Mesendoderm (in vitro differentiated cells): ENCODE data around the gene TFDP2.
A peak's percentile ranks its signal among the peaks of the same experiment; 100 is the strongest.

Source experiments
- DNase-seq: peaks from one replicate; pipeline ENCODE4 v3.0.0; 2013
- H2AK5ac ChIP-seq: 2 replicates; pipeline ENCODE4 v1.6.1; 2013; ENCODE audit warnings: low read length, inconsistent platforms
- H2BK120ac ChIP-seq: 2 replicates; pipeline ENCODE4 v1.6.1; 2013; ENCODE audit warnings: low read depth, mild to moderate bottlenecking, low read length, moderate library complexity, mixed read lengths
- H2BK15ac ChIP-seq: replicated peaks from 2 replicates; pipeline ENCODE4 v1.6.1; 2013; ENCODE audit warnings: low read depth, mild to moderate bottlenecking, moderate library complexity
- H2BK5ac ChIP-seq: 2 replicates; pipeline ENCODE4 v1.6.1; 2013; ENCODE audit warnings: low read length, inconsistent platforms
- H3K18ac ChIP-seq: 2 replicates; pipeline ENCODE4 v1.6.1; 2013; ENCODE audit warnings: mild to moderate bottlenecking, low read length, mixed read lengths
- H3K23ac ChIP-seq: one replicate; pipeline ENCODE4 v1.6.1; 2013; ENCODE audit warnings: low read length
- H3K27ac ChIP-seq: 2 replicates; pipeline ENCODE4 v1.5.1; 2013; ENCODE audit warnings: low read depth, mild to moderate bottlenecking, inconsistent platforms, low read length, moderate library complexity
- H3K27me3 ChIP-seq: 2 replicates; pipeline ENCODE4 v1.6.1; 2013; ENCODE audit warnings: low read length, control low read depth, mild to moderate bottlenecking, inconsistent platforms; ENCODE audit not compliant: insufficient read depth, poor library complexity
- H3K36me3 ChIP-seq: 2 replicates; pipeline ENCODE4 v1.6.1; 2013; ENCODE audit warnings: low read length, inconsistent platforms; ENCODE audit not compliant: control insufficient read depth, insufficient read depth
- H3K4ac ChIP-seq: one replicate; pipeline ENCODE4 v1.6.1; 2013; ENCODE audit warnings: low read depth, mild to moderate bottlenecking, low read length, moderate library complexity
- H3K4me1 ChIP-seq: 2 replicates; pipeline ENCODE4 v1.6.1; 2013; ENCODE audit warnings: low read depth, low read length, inconsistent platforms; ENCODE audit not compliant: control insufficient read depth
- H3K4me2 ChIP-seq: 2 replicates; pipeline ENCODE4 v1.6.1; 2013; ENCODE audit warnings: low read length
- H3K4me3 ChIP-seq: 2 replicates; pipeline ENCODE4 v1.5.1; 2013; ENCODE audit warnings: mild to moderate bottlenecking, low read length
- H3K56ac ChIP-seq: one replicate; pipeline ENCODE4 v1.6.1; 2013; ENCODE audit warnings: low read length
- H3K79me1 ChIP-seq: 2 replicates; pipeline ENCODE4 v1.6.1; 2013; ENCODE audit warnings: low read length, inconsistent platforms
- H3K79me2 ChIP-seq: 2 replicates; pipeline ENCODE4 v1.6.1; 2013; ENCODE audit warnings: mild to moderate bottlenecking, low read length; ENCODE audit not compliant: control insufficient read depth, insufficient read depth
- H3K9ac ChIP-seq: 2 replicates; pipeline ENCODE4 v1.6.1; 2013; ENCODE audit warnings: low read length, inconsistent platforms
- H4K5ac ChIP-seq: one replicate; pipeline ENCODE4 v1.6.1; 2013; ENCODE audit warnings: low read length
- H4K8ac ChIP-seq: one replicate; pipeline ENCODE4 v1.6.1; 2013; ENCODE audit warnings: low read depth, mild to moderate bottlenecking, control low read depth, low read length, moderate library complexity
- WGBS: extraction: QIAGEN DNeasy Blood & Tissue Kit; methylation state at CpG from one replicate; pipeline ENCODE4 v1.1.7; 2013; ENCODE audit warnings: low lambda C conversion rate, missing lambda C conversion rate; ENCODE audit not compliant: insufficient coverage; ENCODE audit errors: extremely low coverage; 5-methylcytosine and 5-hydroxymethylcytosine counted together

TFDP2 gene

DNA sequence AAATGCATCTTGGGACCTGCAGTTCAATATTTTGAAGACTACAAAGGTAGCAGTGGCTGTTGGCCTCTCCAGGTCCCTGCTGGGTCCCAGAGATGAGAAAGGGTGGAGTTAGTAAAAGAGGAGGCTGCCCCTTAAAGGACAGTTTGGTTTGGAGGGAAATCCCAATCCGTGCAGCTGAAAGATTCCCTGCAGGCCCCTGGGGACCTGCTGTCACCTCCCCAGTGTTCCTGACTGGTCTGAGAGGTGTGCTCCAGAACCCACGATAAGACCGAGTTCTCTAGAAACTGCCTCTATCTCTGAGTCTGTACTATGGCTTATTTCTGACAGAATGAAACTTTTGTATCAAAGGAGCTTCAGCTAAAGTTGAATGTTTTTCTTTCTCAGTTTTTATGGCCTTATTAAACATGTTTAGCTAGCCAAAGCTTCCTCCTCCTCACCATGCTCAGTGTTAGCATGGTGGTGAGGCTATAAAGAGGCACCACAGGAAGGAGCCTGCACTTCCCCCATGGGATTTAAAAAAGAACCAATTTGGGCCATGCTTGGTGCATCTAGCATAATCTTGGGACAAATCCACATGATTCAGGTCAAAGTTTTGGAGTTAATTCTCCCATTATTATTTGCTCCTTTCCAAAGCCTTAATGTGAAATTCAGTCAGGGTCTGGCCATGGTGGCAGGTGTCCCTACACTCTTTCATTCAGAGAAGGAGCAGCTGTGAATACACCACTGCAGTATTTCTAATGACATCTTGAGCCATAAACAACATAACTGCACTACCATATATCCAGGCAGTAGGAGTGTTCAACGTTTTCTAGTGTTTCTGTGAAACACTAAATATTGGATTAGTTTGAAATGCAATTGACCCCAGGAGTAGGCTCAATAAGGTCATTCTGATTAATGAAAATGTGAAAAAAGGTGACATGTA is 198.5 kb downstream of the TFDP2 start:
- H3K4me3 ChIP-seq = no peak overlapping the region
- H3K36me3 ChIP-seq = no peaks in the 10 kb centered on the region
- no peaks in the 10 kb centered on the region for H3K79me1 ChIP-seq
- H3K56ac ChIP-seq = no peak overlapping the region
- no peak overlapping the region for H3K4ac ChIP-seq
- H2BK5ac ChIP-seq = no peak overlapping the region
- DNase-seq = no peak
- H3K4me1 ChIP-seq = no peaks in the 10 kb centered on the region
- H3K27ac ChIP-seq = no peak overlapping the region
- H2BK120ac ChIP-seq = no peak overlapping the region
- no peaks in the 10 kb centered on the region for H3K79me2 ChIP-seq
- H3K23ac ChIP-seq = no peak overlapping the region
- WGBS = no CpG with 5 or more reads among the region's 4 CpGs
- no peak overlapping the region for H2AK5ac ChIP-seq
- no peak overlapping the region for H2BK15ac ChIP-seq
- no peak overlapping the region for H4K5ac ChIP-seq
- H4K8ac ChIP-seq = no peak overlapping the region
- no peak overlapping the region for H3K18ac ChIP-seq
- H3K27me3 ChIP-seq = no peaks in the 10 kb centered on the region
- no peak overlapping the region for H3K9ac ChIP-seq
- no peak overlapping the region for H3K4me2 ChIP-seq

DNA sequence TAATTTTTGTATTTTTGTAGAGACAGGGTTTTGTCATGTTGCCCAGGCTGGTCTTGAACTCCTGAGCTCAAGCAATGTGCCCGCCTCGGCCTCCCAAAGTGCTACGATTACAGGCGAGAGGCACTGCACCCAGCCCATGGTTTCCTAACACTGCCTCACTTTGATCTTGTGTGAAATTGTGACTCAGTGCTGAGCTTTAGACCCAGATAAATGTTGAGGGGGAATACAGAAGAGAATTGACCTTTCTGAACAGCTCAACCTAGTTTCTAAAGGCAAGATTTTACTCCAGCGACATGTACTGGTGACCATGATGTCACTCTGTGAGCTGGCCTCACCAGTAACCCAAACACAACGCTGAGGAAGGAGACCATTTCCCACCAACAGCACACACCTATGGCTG is 199.4 kb downstream of the TFDP2 start:
- Histone ChIP-seq H3K4me3 (no peak overlapping the region), H3K23ac (no peak overlapping the region), H4K5ac (no peak overlapping the region), H3K4ac (no peak overlapping the region), H3K79me1 (no peaks in the 10 kb centered on the region), H2BK15ac (no peak overlapping the region), H3K9ac (no peak overlapping the region), H2BK120ac (no peak overlapping the region), H2AK5ac (no peak overlapping the region), H3K56ac (no peak overlapping the region), H3K27me3 (no peaks in the 10 kb centered on the region), H3K79me2 (no peaks in the 10 kb centered on the region), H3K4me1 (no peaks in the 10 kb centered on the region), H3K27ac (no peak overlapping the region), H3K36me3 (no peaks in the 10 kb centered on the region), H4K8ac (no peak overlapping the region), H3K18ac (no peak overlapping the region), H2BK5ac (no peak overlapping the region), H3K4me2 (no peak overlapping the region)
- no CpG with 5 or more reads among the region's 6 CpGs for WGBS
- no peak for DNase-seq

- no peak overlapping the region for H2BK15ac ChIP-seq
- H3K4me1 ChIP-seq = no peaks in the 10 kb centered on the region
- H3K79me2 ChIP-seq = no peaks in the 10 kb centered on the region
- no peak for DNase-seq
- H3K27ac ChIP-seq = no peak overlapping the region
- H3K79me1 ChIP-seq = no peaks in the 10 kb centered on the region
- H4K8ac ChIP-seq = no peak overlapping the region
- no peak overlapping the region for H3K9ac ChIP-seq
- no peak overlapping the region for H2BK120ac ChIP-seq
- no CpG with 5 or more reads among the region's 10 CpGs for WGBS
- H4K5ac ChIP-seq = no peak overlapping the region
- H3K27me3 ChIP-seq = no peaks in the 10 kb centered on the region
- no peak overlapping the region for H3K56ac ChIP-seq
- H3K4me2 ChIP-seq = no peak overlapping the region
- no peak overlapping the region for H3K4me3 ChIP-seq
- H2BK5ac ChIP-seq = no peak overlapping the region
- H3K36me3 ChIP-seq = no peaks in the 10 kb centered on the region
- H3K4ac ChIP-seq = no peak overlapping the region
- no peak overlapping the region for H2AK5ac ChIP-seq
- no peak overlapping the region for H3K18ac ChIP-seq
- no peak overlapping the region for H3K23ac ChIP-seq
Measured at GRCh38 chr3:141949399-141949798, 199.9 kb downstream of the TFDP2 start.

DNA sequence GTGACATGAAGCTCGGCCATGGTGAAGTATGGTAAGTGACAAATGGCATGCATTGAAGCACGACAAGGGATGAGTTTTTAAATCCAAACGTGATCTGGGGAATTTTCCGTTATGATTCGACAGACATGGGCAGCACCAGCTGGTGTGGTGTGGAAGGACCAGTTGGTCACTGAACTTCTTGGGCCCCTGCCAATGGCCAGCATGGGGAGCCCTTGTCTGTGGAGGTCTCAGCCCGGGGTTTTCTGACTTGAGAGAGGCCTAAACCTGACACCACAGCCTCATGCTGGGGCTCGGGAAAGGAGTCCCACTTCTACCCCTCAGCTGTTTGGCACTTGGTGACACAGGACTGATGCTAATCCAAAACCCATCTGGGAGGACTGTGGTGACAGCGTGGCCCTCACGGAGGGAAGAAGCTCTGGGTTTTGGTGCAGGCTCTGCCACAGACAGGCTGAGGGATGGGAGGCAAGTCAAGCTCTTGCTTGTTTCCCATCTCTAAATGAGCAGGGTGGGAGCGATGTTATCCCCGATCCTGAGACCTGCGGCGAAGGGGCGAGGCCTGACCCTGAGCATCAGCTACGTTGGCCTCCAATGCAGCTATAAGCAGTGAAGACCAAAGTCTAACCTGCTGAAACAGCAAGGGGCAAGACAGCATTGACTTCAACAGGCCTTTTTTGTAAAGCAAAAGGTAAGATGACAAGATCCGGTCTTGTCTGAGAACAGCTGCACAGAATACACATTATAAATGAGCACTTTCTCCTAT is 203.4 kb downstream of the TFDP2 start:
- H2BK5ac ChIP-seq = no peak overlapping the region
- H3K79me1 ChIP-seq = no peaks in the 10 kb centered on the region
- H2BK120ac ChIP-seq = no peak overlapping the region
- no peak overlapping the region for H3K18ac ChIP-seq
- no peak overlapping the region for H3K9ac ChIP-seq
- H3K4me1 ChIP-seq = peaks cover 4% of the 10 kb centered on the region
- no peak overlapping the region for H3K4ac ChIP-seq
- no peak overlapping the region for H2AK5ac ChIP-seq
- no peaks in the 10 kb centered on the region for H3K27me3 ChIP-seq
- no peaks in the 10 kb centered on the region for H3K79me2 ChIP-seq
- H4K5ac ChIP-seq = no peak overlapping the region
- DNase-seq = peak; percentile 32
- no peak overlapping the region for H3K4me3 ChIP-seq
- no peak overlapping the region for H3K23ac ChIP-seq
- no CpG with 5 or more reads among the region's 16 CpGs for WGBS
- no peak overlapping the region for H3K27ac ChIP-seq
- H4K8ac ChIP-seq = no peak overlapping the region
- no peak overlapping the region for H2BK15ac ChIP-seq
- H3K36me3 ChIP-seq = no peaks in the 10 kb centered on the region
- H3K56ac ChIP-seq = no peak overlapping the region
- no peak overlapping the region for H3K4me2 ChIP-seq

DNA sequence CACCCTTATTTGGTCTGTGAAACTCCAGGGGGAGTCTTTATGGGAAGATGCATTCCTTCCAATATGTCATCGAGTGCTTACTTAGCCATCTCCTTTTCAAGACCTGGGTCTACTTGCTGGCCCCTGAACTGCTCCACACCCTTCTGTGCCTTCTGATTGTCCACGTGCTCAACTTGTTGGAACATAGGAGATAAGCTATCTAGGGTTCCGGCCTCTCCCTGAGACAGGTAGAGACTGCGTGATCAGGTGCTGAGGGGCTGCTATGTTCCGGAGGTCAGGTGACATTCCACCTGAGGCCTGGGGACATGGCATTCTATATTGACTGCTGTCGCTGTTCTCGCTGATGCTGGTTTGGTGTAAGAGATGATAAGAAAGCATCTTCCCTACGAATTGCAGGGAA is 207.3 kb downstream of the TFDP2 start:
- Histone ChIP-seq H3K36me3 (no peaks in the 10 kb centered on the region), H2BK5ac (peak overlapping the region; percentile 30), H3K18ac (no peak overlapping the region), H3K9ac (no peak overlapping the region), H2BK120ac (no peak overlapping the region), H3K79me1 (no peaks in the 10 kb centered on the region), H3K27ac (no peak overlapping the region), H3K56ac (peak overlapping the region; percentile 6), H3K4me2 (no peak overlapping the region), H2BK15ac (no peak overlapping the region), H4K5ac (no peak overlapping the region), H3K4me1 (peaks cover 9% of the 10 kb centered on the region), H3K23ac (no peak overlapping the region), H2AK5ac (no peak overlapping the region), H4K8ac (no peak overlapping the region), H3K4me3 (no peak overlapping the region), H3K27me3 (no peaks in the 10 kb centered on the region), H3K4ac (no peak overlapping the region), H3K79me2 (no peaks in the 10 kb centered on the region)
- WGBS = no CpG with 5 or more reads among the region's 8 CpGs
- DNase-seq = no peak
